Spleen (tissue), 11 donors: ENCODE data around the gene PERM1. TPM values are rescaled to one million over a fixed set of nuclear protein-coding genes. Genes with fewer than 3 reads are reported as not detected.

Source experiments
- DNase-seq: peaks from one replicate; pipeline ENCODE4 v3.0.0-alpha.2; 2020
- H3K27ac ChIP-seq, 8 donors: fragments of 200-600 bp; sonication (generic) in 7 of 8; 1 replicate in 4 of 8; 2 replicates in 4 of 8; pipeline versions ENCODE4 v1.5.0 to v1.8.0; 2016 to 2021; ENCODE audit warnings: inconsistent platforms in 4 of 8, mild to moderate bottlenecking in 4 of 8, moderate library complexity in 1 of 8
- H3K27me3 ChIP-seq, 7 donors: fragments of 200-600 bp; sonication (generic) in 6 of 7; replicated peaks in 1 of 7; 1 replicate in 4 of 7; 2 replicates in 3 of 7; pipeline versions ENCODE4 v1.5.0 to v1.8.0; 2016 to 2021; ENCODE audit warnings: inconsistent platforms in 3 of 7, mild to moderate bottlenecking in 1 of 7
- H3K36me3 ChIP-seq, 6 donors: fragments of 200-600 bp; sonication (generic) in 5 of 6; 1 replicate in 4 of 6; 2 replicates in 2 of 6; pipeline versions ENCODE4 v1.5.0 to v1.8.0; 2016 to 2021; ENCODE audit warnings: inconsistent platforms in 2 of 6
- H3K4me1 ChIP-seq, 6 donors: fragments of 200-600 bp; sonication (generic) in 5 of 6; 1 replicate in 3 of 6; 2 replicates in 3 of 6; pipeline versions ENCODE4 v1.5.0 to v1.8.0; 2016 to 2021; ENCODE audit warnings: inconsistent platforms in 3 of 6
- H3K4me3 ChIP-seq, 8 donors: fragments of 200-600 bp; sonication (generic) in 7 of 8; 1 replicate in 4 of 8; 2 replicates in 4 of 8; pipeline versions ENCODE4 v1.5.0 to v1.8.0; 2016 to 2021; ENCODE audit warnings: inconsistent platforms in 4 of 8, mild to moderate bottlenecking in 4 of 8, moderate library complexity in 2 of 8
- H3K9me3 ChIP-seq, 8 donors: fragments of 200-600 bp; sonication (generic) in 7 of 8; 1 replicate in 4 of 8; 2 replicates in 4 of 8; pipeline versions ENCODE4 v1.5.0 to v1.8.0; 2016 to 2021; ENCODE audit warnings: inconsistent platforms in 4 of 8
- POLR2A ChIP-seq, 3 donors: fragments of 450-650 bp; IDR thresholded peaks; one replicate each; pipeline ENCODE4 v1.5.1; 2017; ENCODE audit warnings: antibody characterized with exemption in 3 of 3, mild to moderate bottlenecking in 1 of 3
- POLR2AphosphoS5 ChIP-seq, 3 donors: sonication (generic); formaldehyde crosslinking; IDR thresholded peaks; one replicate each; pipeline ENCODE4 v1.5.1; 2017; ENCODE audit warnings: antibody characterized with exemption in 3 of 3
- WGBS, 5 donors: extraction: QIAGEN DNeasy Blood & Tissue Kit in 3 of 5; methylation state at CpG; one replicate each; pipeline versions ENCODE4 v1.1.5 to v1.1.7; 2013 to 2018; 5-methylcytosine and 5-hydroxymethylcytosine counted together
- intact Hi-C: fragments of 100-400 bp; cut with DNase I; formaldehyde crosslinking; loops from one replicate; pipeline ENCODE4 v1.15.0; 2023; ENCODE audit warnings: low total_unique reads
- polyA plus RNA-seq, 3 donors: library from polyadenylated mRNA; stranded (reverse); fragments of 200-250 nt; gene quantifications; one replicate each; pipeline ENCODE4 v1.2.1, GENCODE V29; 2013
- total RNA-seq, 7 donors: library from RNA; depleted of rRNA in 3 of 7; stranded (reverse); fragments of >200 nt in 3 of 7; fragmentation: NEBNext Ultra II Directional in 4 of 7; extraction: Animal tissue kit (Norgen Biotek cat#: 25700) in 4 of 7; gene quantifications; one replicate each; pipeline versions ENCODE4 v1.1.0 to v1.2.1, GENCODE V29; 2016 to 2021
- TF ChIP-seq, protein P1 (sequence below), 11 experiments: fragments of 200-600 bp in 7 of 11; fragments of 450-650 bp in 4 of 11; sonication (generic) in 4 of 11; IDR thresholded peaks in 8 of 11; conservative IDR thresholded peaks in 3 of 11; 1 replicate in 7 of 11; 2 replicates in 4 of 11; pipeline versions ENCODE4 v1.4.0 to v1.8.0; 2016 to 2021; ENCODE audit warnings: antibody characterized with exemption in 11 of 11, inconsistent platforms in 4 of 11, mild to moderate bottlenecking in 1 of 11
- donor health status: healthy with polysubstance abuse.
- donor health status: DM: no; HTN: no; CAD: no; lungs with moderate emphysema.
- donor health status: DM: no; HTN: no; CAD: no.
- donor health status: Bipolar disorder and iron deficiency.
- donor health status: healthy.
- donor health status: DM: no; HTN: no; CAD: no.
- donor health status: DM: yes; HTN: yes; CAD: no.

PERM1 gene
- total and polyA plus RNA-seq, 10 donors, result 0.20 to 0.85 (median 0.50) TPM; not detected in 4

GRCh38 chr1:933603-933940 is 48.3 kb downstream of the PERM1 start:
- Histone ChIP-seq H3K4me1 (peaks cover 0 to 49% (median 24%) of the 10 kb centered on the region in 6 donors), H3K9me3 (no peaks in the 10 kb centered on the region), H3K4me3 (no peak overlapping the region), H3K27me3 (peaks cover 0 to 92% (median 36%) of the 10 kb centered on the region in 7 donors), H3K36me3 (no peaks in the 10 kb centered on the region), H3K27ac (no peak overlapping the region)
- TF ChIP-seq, protein P1, sequence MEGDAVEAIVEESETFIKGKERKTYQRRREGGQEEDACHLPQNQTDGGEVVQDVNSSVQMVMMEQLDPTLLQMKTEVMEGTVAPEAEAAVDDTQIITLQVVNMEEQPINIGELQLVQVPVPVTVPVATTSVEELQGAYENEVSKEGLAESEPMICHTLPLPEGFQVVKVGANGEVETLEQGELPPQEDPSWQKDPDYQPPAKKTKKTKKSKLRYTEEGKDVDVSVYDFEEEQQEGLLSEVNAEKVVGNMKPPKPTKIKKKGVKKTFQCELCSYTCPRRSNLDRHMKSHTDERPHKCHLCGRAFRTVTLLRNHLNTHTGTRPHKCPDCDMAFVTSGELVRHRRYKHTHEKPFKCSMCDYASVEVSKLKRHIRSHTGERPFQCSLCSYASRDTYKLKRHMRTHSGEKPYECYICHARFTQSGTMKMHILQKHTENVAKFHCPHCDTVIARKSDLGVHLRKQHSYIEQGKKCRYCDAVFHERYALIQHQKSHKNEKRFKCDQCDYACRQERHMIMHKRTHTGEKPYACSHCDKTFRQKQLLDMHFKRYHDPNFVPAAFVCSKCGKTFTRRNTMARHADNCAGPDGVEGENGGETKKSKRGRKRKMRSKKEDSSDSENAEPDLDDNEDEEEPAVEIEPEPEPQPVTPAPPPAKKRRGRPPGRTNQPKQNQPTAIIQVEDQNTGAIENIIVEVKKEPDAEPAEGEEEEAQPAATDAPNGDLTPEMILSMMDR (IDR thresholded peaks at IDR 0.05 in 8 of 11, conservative IDR thresholded peaks at IDR 0.05 in 3 of 11), result no peak
- TF ChIP-seq POLR2A (IDR thresholded peaks at IDR 0.05), result no peak
- no peak for TF ChIP-seq POLR2AphosphoS5 (IDR thresholded peaks at IDR 0.05)
- DNase-seq, result no peak
- WGBS, 5 donors, result 36 to 62% (median 53%) methylated on average over 5 to 10 of the region's 10 CpGs
- intact Hi-C loops, result no loop called here

DNA sequence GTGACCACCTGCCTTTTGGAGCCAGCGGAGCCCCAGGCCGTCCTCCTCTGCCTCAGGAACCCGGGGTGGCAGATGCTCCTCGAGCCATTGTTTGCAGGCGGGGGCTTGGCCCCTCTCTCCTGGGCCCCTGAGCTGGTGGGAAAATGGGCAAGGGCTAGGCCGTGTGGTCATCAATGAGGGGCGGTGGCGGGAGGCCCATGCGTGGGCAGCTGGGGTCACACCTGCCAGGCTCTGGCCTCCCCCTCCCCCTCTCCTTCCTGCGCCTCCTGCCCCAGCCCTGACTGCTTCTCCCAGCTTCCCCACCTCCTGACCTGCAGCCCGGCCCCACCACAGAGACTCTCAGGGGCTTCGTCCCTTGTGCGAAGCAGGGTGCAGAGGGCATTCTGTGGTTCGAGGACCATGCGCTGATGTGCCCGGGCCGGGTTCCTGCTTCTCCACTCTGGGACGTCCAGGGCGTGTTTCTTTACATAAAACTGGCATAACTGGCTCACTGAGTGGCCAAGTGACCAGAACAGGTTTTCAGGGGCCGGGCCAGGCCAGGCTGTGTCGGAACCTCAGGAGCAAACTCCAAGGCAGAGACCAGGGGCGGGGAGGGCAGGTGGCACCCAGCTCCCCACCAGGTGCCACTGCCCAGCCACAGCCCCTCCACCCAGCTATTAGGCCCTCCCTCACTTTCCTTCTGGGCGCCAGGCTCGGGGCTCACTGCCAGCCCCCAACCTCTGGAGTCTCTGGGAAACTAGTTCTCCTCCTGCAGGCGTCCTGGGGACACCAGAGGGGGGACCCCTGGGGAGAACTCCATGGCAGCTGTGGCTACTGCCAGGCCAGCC is 48.9 kb downstream of the PERM1 start:
- H3K27me3 ChIP-seq, result peaks cover 0 to 92% (median 34%) of the 10 kb centered on the region in 7 donors
- WGBS, 5 donors, result 75 to 90% (median 79%) methylated on average over 22 to 25 of the region's 25 CpGs
- TF ChIP-seq POLR2AphosphoS5 (IDR thresholded peaks at IDR 0.05) (no peak), POLR2A (IDR thresholded peaks at IDR 0.05) (no peak)
- TF ChIP-seq, protein P1 (IDR thresholded peaks at IDR 0.05 in 8 of 11, conservative IDR thresholded peaks at IDR 0.05 in 3 of 11), result no peak

DNA sequence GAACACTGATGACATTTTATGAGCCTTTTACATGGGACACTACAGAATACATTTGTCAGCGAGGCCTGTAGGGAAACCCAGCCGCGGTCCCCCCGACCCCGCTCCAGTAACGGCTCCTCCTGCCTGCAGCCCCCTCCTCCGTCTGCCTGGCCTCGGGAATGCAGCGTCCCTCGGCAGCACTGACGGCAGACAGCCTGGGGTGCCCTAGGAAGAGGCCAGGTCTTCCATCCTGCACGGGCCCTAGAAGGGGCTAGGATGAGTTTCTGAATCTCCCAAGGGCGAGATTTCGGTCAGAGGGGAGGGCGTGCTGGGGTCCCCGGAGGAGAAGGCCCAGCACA is 49.8 kb downstream of the PERM1 start:
- H3K27me3 ChIP-seq, result peaks cover 0 to 92% (median 34%) of the 10 kb centered on the region in 7 donors
- peaks cover 0 to 49% (median 21%) of the 10 kb centered on the region in 6 donors for H3K4me1 ChIP-seq

More for the DNA sequence above, 48.9 kb downstream of the PERM1 start:
- no peak for DNase-seq
- no peaks in the 10 kb centered on the region for H3K9me3 ChIP-seq
- no peak overlapping the region for H3K4me3 ChIP-seq
- H3K36me3 ChIP-seq, result no peaks in the 10 kb centered on the region
- no peak overlapping the region for H3K27ac ChIP-seq
- peaks cover 0 to 49% (median 21%) of the 10 kb centered on the region in 6 donors for H3K4me1 ChIP-seq
- intact Hi-C loops, result no loop called here

More for the DNA sequence above, 49.8 kb downstream of the PERM1 start:
- Histone ChIP-seq H3K4me3 (no peak overlapping the region), H3K36me3 (no peaks in the 10 kb centered on the region), H3K9me3 (no peaks in the 10 kb centered on the region), H3K27ac (no peak overlapping the region)
- WGBS, 5 donors, result 67 to 82% (median 77%) methylated on average over 14 to 16 of the region's 16 CpGs
- no peak for DNase-seq
- TF ChIP-seq POLR2A (IDR thresholded peaks at IDR 0.05), result no peak
- TF ChIP-seq POLR2AphosphoS5 (IDR thresholded peaks at IDR 0.05), result no peak
- TF ChIP-seq, protein P1 (IDR thresholded peaks at IDR 0.05 in 8 of 11, conservative IDR thresholded peaks at IDR 0.05 in 3 of 11), result no peak
- intact Hi-C loops, result no loop called here
